HEK293 (cell line): ENCODE results near the gene MAP2K6.

ENCODE experiments used
- ZNF701 ChIP-seq: fragments of 450-650 bp; formaldehyde crosslinking; IDR thresholded peaks from 2 replicates; pipeline ENCODE4 v1.5.1; 2016; ENCODE audit warnings: missing biosample characterization, missing genetic modification characterization
- TF ChIP-seq, protein P1 (sequence below): fragments of 450-650 bp; IDR thresholded peaks from 2 replicates; pipeline ENCODE4 v1.5.1; 2018; ENCODE audit warnings: missing biosample characterization, missing genetic modification characterization
- TF ChIP-seq, protein P2 (sequence below): fragments of 450-650 bp; formaldehyde crosslinking; IDR thresholded peaks from 2 replicates; pipeline ENCODE4 v1.5.1; 2017; ENCODE audit warnings: missing biosample characterization, missing genetic modification characterization

DNA sequence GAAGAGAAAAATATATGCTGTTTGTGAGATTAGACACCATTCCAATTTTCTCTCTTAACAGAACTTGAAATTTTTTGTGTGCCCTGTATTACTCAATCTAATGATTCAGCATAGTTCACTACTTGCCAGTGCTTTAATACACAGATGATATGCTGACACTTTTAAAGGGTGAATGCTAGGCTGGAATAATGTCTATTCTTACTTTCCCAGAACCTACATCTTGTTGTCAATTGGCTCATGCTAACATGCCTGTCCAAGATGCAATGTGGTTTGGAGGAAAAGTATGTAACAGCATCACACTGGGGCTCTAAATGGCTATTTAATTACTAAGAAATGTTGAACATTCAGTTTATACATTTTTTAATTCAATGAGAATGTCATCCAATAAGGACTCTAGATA lies 7.6 kb upstream of the MAP2K6 start:
- TF ChIP-seq ZNF701 (tag by site-specific recombination), result no peak
- TF ChIP-seq, protein P1, sequence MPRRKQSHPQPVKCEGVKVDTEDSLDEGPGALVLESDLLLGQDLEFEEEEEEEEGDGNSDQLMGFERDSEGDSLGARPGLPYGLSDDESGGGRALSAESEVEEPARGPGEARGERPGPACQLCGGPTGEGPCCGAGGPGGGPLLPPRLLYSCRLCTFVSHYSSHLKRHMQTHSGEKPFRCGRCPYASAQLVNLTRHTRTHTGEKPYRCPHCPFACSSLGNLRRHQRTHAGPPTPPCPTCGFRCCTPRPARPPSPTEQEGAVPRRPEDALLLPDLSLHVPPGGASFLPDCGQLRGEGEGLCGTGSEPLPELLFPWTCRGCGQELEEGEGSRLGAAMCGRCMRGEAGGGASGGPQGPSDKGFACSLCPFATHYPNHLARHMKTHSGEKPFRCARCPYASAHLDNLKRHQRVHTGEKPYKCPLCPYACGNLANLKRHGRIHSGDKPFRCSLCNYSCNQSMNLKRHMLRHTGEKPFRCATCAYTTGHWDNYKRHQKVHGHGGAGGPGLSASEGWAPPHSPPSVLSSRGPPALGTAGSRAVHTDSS (tag by site-specific recombination), result no peak
- TF ChIP-seq, protein P2, sequence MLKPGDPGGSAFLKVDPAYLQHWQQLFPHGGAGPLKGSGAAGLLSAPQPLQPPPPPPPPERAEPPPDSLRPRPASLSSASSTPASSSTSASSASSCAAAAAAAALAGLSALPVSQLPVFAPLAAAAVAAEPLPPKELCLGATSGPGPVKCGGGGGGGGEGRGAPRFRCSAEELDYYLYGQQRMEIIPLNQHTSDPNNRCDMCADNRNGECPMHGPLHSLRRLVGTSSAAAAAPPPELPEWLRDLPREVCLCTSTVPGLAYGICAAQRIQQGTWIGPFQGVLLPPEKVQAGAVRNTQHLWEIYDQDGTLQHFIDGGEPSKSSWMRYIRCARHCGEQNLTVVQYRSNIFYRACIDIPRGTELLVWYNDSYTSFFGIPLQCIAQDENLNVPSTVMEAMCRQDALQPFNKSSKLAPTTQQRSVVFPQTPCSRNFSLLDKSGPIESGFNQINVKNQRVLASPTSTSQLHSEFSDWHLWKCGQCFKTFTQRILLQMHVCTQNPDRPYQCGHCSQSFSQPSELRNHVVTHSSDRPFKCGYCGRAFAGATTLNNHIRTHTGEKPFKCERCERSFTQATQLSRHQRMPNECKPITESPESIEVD (tag by site-specific recombination), result no peak
